Measurements from ENCODE around the gene CYTIP.

GRCh38 chr2:157438863-157439823 lies 4.7 kb downstream of the CYTIP start:
- TF ChIP-seq CTCF (IDR thresholded peaks at IDR 0.05) (no peak), POLR2AphosphoS5 (IDR thresholded peaks at IDR 0.05; ENCODE audit: low read depth, low read length) (no peak), REST (IDR thresholded peaks at IDR 0.05; ENCODE audit: insufficient read depth in 1 of 2, low read depth in 2 of 2, low read length in 1 of 2) (no peak), SIN3A (IDR thresholded peaks at IDR 0.05; ENCODE audit: borderline replicate concordance, insufficient read depth, low read depth, low read length) (no peak), TCF7L2 (IDR thresholded peaks at IDR 0.05; ENCODE audit: low read depth, low read length) (no peak)

Data from Panc1 (cell line).